HepG2 (cell line): ENCODE measurements around the gene RNF8. TPM values are rescaled to one million over a fixed set of nuclear protein-coding genes. Genes with fewer than 3 reads are reported as not detected.
A peak's percentile ranks its signal among the peaks of the same experiment; 100 is the strongest.

ENCODE experiments used
- CC2D1A ChIP-seq: sonication (generic); formaldehyde crosslinking; IDR thresholded peaks from 2 replicates; pipeline ENCODE4 v1.8.1; 2023; ENCODE audit warnings: mild to moderate bottlenecking, missing genetic modification reagents
- FOXK1 ChIP-seq: sonication (generic); formaldehyde crosslinking; IDR thresholded peaks from 2 replicates; pipeline ENCODE4 v1.4.0; 2020; ENCODE audit warnings: low read depth, missing genetic modification reagents, borderline replicate concordance
- FOXO1 ChIP-seq: sonication (generic); formaldehyde crosslinking; IDR thresholded peaks from 2 replicates; pipeline ENCODE4 v1.4.0; 2020; ENCODE audit warnings: missing genetic modification reagents
- ISL2 ChIP-seq: sonication (generic); formaldehyde crosslinking; IDR thresholded peaks from 2 replicates; pipeline ENCODE4 v1.5.0; 2020; ENCODE audit warnings: missing genetic modification reagents
- JUN ChIP-seq: sonication (generic); formaldehyde crosslinking; IDR thresholded peaks from 2 replicates; pipeline ENCODE4 v1.4.0; 2020; ENCODE audit warnings: mild to moderate bottlenecking, missing genetic modification reagents
- LCORL ChIP-seq, 2 experiments: fragments of 450-650 bp in 1 of 2; sonication (generic) in 1 of 2; formaldehyde crosslinking in 1 of 2; IDR thresholded peaks; 2 replicates each; pipeline versions ENCODE4 v1.5.0 to v1.6.1; 2017 to 2020; ENCODE audit warnings: antibody characterized with exemption in 1 of 2, missing genetic modification reagents in 1 of 2
- XBP1 ChIP-seq: sonication (generic); formaldehyde crosslinking; IDR thresholded peaks from 2 replicates; pipeline ENCODE4 v1.5.0; 2020; ENCODE audit warnings: missing genetic modification reagents
- ZFY ChIP-seq: sonication (generic); formaldehyde crosslinking; IDR thresholded peaks from 2 replicates; pipeline ENCODE4 v1.4.0; 2020; ENCODE audit warnings: missing genetic modification reagents
- ZMYM2 ChIP-seq: sonication (generic); formaldehyde crosslinking; IDR thresholded peaks from 2 replicates; pipeline ENCODE4 v1.8.0; 2022; ENCODE audit warnings: mild to moderate bottlenecking, missing genetic modification reagents
- ZNF740 ChIP-seq: sonication (generic); formaldehyde crosslinking; IDR thresholded peaks from 2 replicates; pipeline ENCODE4 v1.4.0; 2020; ENCODE audit warnings: missing genetic modification reagents
- ZNF749 ChIP-seq: sonication (generic); formaldehyde crosslinking; IDR thresholded peaks from 2 replicates; pipeline ENCODE4 v1.8.0; 2022; ENCODE audit warnings: mild to moderate bottlenecking, missing genetic modification reagents, moderate library complexity, borderline replicate concordance
- polyA plus RNA-seq, 8 experiments: library from polyadenylated mRNA; depleted of rRNA in 3 of 8; stranded (reverse) in 7 of 8; unstranded in 1 of 8; fragments of >200 nt; fragmentation: Illumina TruSeq in 4 of 8; extraction: Trizol in 4 of 8; gene quantifications; 2 replicates each; pipeline versions ENCODE4 v1.2.1 to v1.2.3, GENCODE V29; 2011 to 2016; ENCODE audit warnings: low read depth in 4 of 8, missing spikeins in 1 of 8, mixed read lengths in 1 of 8; ENCODE audit not compliant: insufficient read depth in 1 of 8
- total RNA-seq, 5 experiments: library from RNA; depleted of rRNA; stranded (reverse); fragments of >200 nt; fragmentation: Illumina TruSeq; extraction: Trizol; gene quantifications; 2 replicates each; pipeline ENCODE4 v1.2.3, GENCODE V29; 2016; ENCODE audit warnings: low read depth in 1 of 5
- TF ChIP-seq, protein P1 (sequence below): sonication (generic); formaldehyde crosslinking; conservative IDR thresholded peaks from 2 replicates; pipeline ENCODE4 v1.8.0; 2022; ENCODE audit warnings: missing genetic modification reagents
- TF ChIP-seq, protein P2 (sequence below): sonication (generic); formaldehyde crosslinking; IDR thresholded peaks from 2 replicates; pipeline ENCODE4 v1.4.0; 2020; ENCODE audit warnings: missing genetic modification reagents, mild to moderate bottlenecking, borderline replicate concordance

RNF8 gene
- total and polyA plus RNA-seq, 2 of the 13 experiments (the other 11 are each of a cell fraction or from before 2014, with no cell fraction given) = 21.8 to 47.6 TPM

DNA sequence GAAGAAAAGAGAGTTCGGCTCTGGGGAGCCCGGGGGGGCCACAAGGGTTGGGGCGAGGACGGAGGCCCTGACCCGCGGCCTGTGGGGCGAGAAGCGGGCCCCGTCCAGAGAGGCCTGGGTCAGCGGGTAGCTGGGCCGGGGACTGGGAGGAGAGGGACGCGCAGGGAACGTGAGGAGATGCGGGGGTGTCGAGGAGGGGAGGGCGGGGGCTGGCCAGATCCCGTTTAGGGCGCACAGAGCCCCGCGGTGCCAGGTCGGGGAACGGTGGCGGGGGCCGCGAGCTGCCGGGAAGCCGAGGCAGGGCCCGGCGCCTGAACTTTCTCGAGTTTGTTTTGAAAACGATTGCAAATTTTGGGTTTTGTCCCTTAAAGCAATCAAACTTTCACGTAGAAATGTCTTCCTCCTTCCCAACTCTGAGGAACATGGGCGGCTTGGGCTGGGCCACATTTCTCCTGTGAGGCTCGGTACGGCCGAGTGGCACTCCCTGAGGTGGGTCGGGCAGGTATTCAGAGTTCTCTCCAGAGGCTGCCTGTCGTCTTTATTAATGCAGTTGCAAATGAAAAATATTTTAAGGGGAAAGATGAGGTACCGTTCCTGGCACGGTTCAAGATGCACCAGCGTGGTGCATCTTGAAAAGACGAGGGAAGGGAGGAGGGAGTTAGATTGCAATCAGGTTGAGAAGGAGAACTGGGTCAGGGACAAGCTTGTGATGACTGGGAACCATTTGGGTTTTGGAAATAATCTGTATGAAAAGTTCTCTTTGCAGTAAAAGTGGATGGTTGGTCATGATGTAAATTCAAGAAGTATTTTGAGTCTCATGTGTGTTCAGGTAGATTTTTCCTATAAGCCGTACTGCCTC is 972 bp downstream of the RNF8 start (continued):
- TF ChIP-seq, protein P1, sequence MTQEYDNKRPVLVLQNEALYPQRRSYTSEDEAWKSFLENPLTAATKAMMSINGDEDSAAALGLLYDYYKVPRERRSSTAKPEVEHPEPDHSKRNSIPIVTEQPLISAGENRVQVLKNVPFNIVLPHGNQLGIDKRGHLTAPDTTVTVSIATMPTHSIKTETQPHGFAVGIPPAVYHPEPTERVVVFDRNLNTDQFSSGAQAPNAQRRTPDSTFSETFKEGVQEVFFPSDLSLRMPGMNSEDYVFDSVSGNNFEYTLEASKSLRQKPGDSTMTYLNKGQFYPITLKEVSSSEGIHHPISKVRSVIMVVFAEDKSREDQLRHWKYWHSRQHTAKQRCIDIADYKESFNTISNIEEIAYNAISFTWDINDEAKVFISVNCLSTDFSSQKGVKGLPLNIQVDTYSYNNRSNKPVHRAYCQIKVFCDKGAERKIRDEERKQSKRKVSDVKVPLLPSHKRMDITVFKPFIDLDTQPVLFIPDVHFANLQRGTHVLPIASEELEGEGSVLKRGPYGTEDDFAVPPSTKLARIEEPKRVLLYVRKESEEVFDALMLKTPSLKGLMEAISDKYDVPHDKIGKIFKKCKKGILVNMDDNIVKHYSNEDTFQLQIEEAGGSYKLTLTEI (CRISPR knock-in tag) = no peak
- no peak for TF ChIP-seq XBP1 (CRISPR knock-in tag)
- TF ChIP-seq ZNF740 (CRISPR knock-in tag) = peak; percentile 34; the same call in 1 of the 2 replicates
- no peak for TF ChIP-seq ISL2 (CRISPR knock-in tag)
- TF ChIP-seq ZNF749 = no peak
- 0 out of 2 replicates have a peak, but pooled peaks have one; percentile 17 for TF ChIP-seq FOXO1 (CRISPR knock-in tag)
- TF ChIP-seq JUN (CRISPR knock-in tag) = no peak
- peak; percentile 73 for TF ChIP-seq ZFY (CRISPR knock-in tag)
- TF ChIP-seq FOXK1 (CRISPR knock-in tag) = no peak
- TF ChIP-seq ZMYM2 = no peak
- TF ChIP-seq CC2D1A (CRISPR knock-in tag) = no peak
- TF ChIP-seq, protein P2, sequence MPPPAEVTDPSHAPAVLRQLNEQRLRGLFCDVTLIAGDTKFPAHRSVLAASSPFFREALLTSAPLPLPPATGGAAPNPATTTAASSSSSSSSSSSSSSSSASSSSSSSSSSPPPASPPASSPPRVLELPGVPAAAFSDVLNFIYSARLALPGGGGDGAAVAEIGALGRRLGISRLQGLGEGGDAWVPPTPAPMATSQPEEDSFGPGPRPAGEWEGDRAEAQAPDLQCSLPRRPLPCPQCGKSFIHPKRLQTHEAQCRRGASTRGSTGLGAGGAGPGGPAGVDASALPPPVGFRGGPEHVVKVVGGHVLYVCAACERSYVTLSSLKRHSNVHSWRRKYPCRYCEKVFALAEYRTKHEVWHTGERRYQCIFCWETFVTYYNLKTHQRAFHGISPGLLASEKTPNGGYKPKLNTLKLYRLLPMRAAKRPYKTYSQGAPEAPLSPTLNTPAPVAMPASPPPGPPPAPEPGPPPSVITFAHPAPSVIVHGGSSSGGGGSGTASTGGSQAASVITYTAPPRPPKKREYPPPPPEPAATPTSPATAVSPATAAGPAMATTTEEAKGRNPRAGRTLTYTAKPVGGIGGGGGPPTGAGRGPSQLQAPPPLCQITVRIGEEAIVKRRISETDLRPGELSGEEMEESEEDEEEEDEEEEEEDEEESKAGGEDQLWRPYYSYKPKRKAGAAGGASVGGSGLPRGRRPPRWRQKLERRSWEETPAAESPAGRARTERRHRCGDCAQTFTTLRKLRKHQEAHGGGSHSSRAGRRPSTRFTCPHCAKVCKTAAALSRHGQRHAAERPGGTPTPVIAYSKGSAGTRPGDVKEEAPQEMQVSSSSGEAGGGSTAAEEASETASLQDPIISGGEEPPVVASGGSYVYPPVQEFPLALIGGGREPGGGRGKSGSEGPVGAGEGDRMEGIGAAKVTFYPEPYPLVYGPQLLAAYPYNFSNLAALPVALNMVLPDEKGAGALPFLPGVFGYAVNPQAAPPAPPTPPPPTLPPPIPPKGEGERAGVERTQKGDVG (CRISPR knock-in tag) = no peak
- no peak for TF ChIP-seq LCORL (IDR thresholded peaks at IDR 0.05)
- TF ChIP-seq LCORL (CRISPR knock-in tag; IDR thresholded peaks at IDR 0.05) = no peak
